HEK293 (cell line): Measurements from ENCODE around the gene FRG2.
"Not testable (repeated sequence)": the region's sequence is repeated elsewhere in the genome, so short reads cannot be mapped to it uniquely, and the experiment has no call there.

Experiments used
- CTCF ChIA-PET: fragments of 350-600 bp; formaldehyde crosslinking; extraction: SDS; loops from one replicate; lab custom pipeline; 2021; ENCODE audit warnings: antibody characterized with exemption; lab: Yijun Ruan, JAX
- POLR2A ChIA-PET: fragments of 300-600 bp; formaldehyde crosslinking; extraction: SDS; loops from one replicate; lab custom pipeline; 2020; ENCODE audit warnings: antibody characterized with exemption, inconsistent platforms; lab: Yijun Ruan, JAX
- H3K27ac ChIP-seq: fragments of 200-500 bp; sonication (Bioruptor generic); 2 replicates; pipeline ENCODE4 v1.5.1; 2014; ENCODE audit warnings: low read depth, low read length, control low read depth, inconsistent platforms; ENCODE audit errors: extremely low read depth
- H3K36me3 ChIP-seq, 2 experiments: fragments of 200-500 bp in 1 of 2; sonication (Bioruptor generic) in 1 of 2; 1 replicate in 1 of 2; 2 replicates in 1 of 2; pipeline ENCODE4 v1.5.1; 2014 to 2017; ENCODE audit warnings: inconsistent platforms in 2 of 2, low read length in 2 of 2; ENCODE audit not compliant: control insufficient read depth in 2 of 2, insufficient read depth in 1 of 2
- H3K4me1 ChIP-seq: fragments of 200-500 bp; sonication (Bioruptor generic); 2 replicates; pipeline ENCODE4 v1.5.1; 2014; ENCODE audit warnings: mild to moderate bottlenecking, low read length, inconsistent platforms; ENCODE audit not compliant: control insufficient read depth, insufficient read depth
- H3K4me3 ChIP-seq: 2 replicates; pipeline ENCODE4 v1.5.1; 2011; ENCODE audit warnings: low read depth, mild to moderate bottlenecking, control low read depth, low read length, moderate library complexity
- H3K9me3 ChIP-seq: fragments of 200-500 bp; sonication (Bioruptor generic); 2 replicates; pipeline ENCODE4 v1.5.1; 2014; ENCODE audit warnings: low read depth, low read length, inconsistent platforms; ENCODE audit not compliant: control insufficient read depth, insufficient read depth
- GLIS1 ChIP-seq: fragments of 450-650 bp; formaldehyde crosslinking; IDR thresholded peaks from 2 replicates; pipeline ENCODE4 v1.5.1; 2016; ENCODE audit warnings: missing biosample characterization, missing genetic modification characterization
- MZF1 ChIP-seq: fragments of 450-650 bp; formaldehyde crosslinking; IDR thresholded peaks from 2 replicates; pipeline ENCODE4 v1.5.1; 2017; ENCODE audit warnings: missing biosample characterization, missing genetic modification characterization, borderline replicate concordance
- SALL2 ChIP-seq: fragments of 450-650 bp; formaldehyde crosslinking; IDR thresholded peaks from 2 replicates; pipeline ENCODE4 v1.5.0; 2017; ENCODE audit warnings: missing biosample characterization, mild to moderate bottlenecking, missing genetic modification characterization, borderline replicate concordance
- SP3 ChIP-seq: fragments of 450-650 bp; formaldehyde crosslinking; IDR thresholded peaks from 2 replicates; pipeline ENCODE4 v1.5.1; 2016; ENCODE audit warnings: missing biosample characterization, missing genetic modification characterization
- TRIM28 ChIP-seq: IDR thresholded peaks from 2 replicates; pipeline ENCODE4 v1.6.1; 2011; ENCODE audit warnings: low read length, control low read depth, borderline replicate concordance
- ZNF146 ChIP-seq: fragments of 450-650 bp; formaldehyde crosslinking; IDR thresholded peaks from 2 replicates; pipeline ENCODE4 v1.5.1; 2016; ENCODE audit warnings: missing biosample characterization, missing genetic modification characterization
- ZNF2 ChIP-seq: fragments of 450-650 bp; formaldehyde crosslinking; IDR thresholded peaks from 2 replicates; pipeline ENCODE4 v1.5.1; 2016; ENCODE audit warnings: missing biosample characterization, missing genetic modification characterization
- ZNF274 ChIP-seq, 2 experiments: fragments of 200-500 bp in 1 of 2; fragments of 450-650 bp in 1 of 2; sonication (Bioruptor generic) in 1 of 2; formaldehyde crosslinking in 1 of 2; IDR thresholded peaks; 2 replicates each; pipeline versions ENCODE4 v1.5.1 to v1.6.1; 2014 to 2016; ENCODE audit warnings: borderline replicate concordance in 1 of 2, inconsistent platforms in 1 of 2, low read length in 1 of 2, missing biosample characterization in 1 of 2, missing genetic modification characterization in 1 of 2
- ZNF324 ChIP-seq: fragments of 450-650 bp; formaldehyde crosslinking; IDR thresholded peaks from 2 replicates; pipeline ENCODE4 v1.5.1; 2016; ENCODE audit warnings: missing biosample characterization, missing genetic modification characterization
- ZNF354C ChIP-seq: fragments of 450-650 bp; formaldehyde crosslinking; IDR thresholded peaks from 2 replicates; pipeline ENCODE4 v1.5.1; 2016; ENCODE audit warnings: missing biosample characterization, missing genetic modification characterization, low read depth, borderline replicate concordance
- ZNF449 ChIP-seq: fragments of 450-650 bp; formaldehyde crosslinking; IDR thresholded peaks from 2 replicates; pipeline ENCODE4 v1.5.1; 2017; ENCODE audit warnings: missing biosample characterization, mild to moderate bottlenecking, missing genetic modification characterization, moderate library complexity
- ZNF600 ChIP-seq: fragments of 450-650 bp; formaldehyde crosslinking; IDR thresholded peaks from 2 replicates; pipeline ENCODE4 v1.5.1; 2016; ENCODE audit warnings: missing biosample characterization, missing genetic modification characterization
- ZNF660 ChIP-seq: fragments of 450-650 bp; IDR thresholded peaks from 2 replicates; pipeline ENCODE4 v1.5.1; 2018; ENCODE audit warnings: missing biosample characterization, mild to moderate bottlenecking, missing genetic modification characterization
- ZNF791 ChIP-seq: fragments of 450-650 bp; formaldehyde crosslinking; IDR thresholded peaks from 2 replicates; pipeline ENCODE4 v1.5.1; 2016; ENCODE audit warnings: missing biosample characterization, missing genetic modification characterization
- ZNF830 ChIP-seq: fragments of 450-650 bp; IDR thresholded peaks from 2 replicates; pipeline ENCODE4 v1.5.0; 2018; ENCODE audit warnings: missing biosample characterization, missing genetic modification characterization, low read depth, mild to moderate bottlenecking, moderate library complexity
- TF ChIP-seq, protein P1 (sequence below): fragments of 450-650 bp; formaldehyde crosslinking; IDR thresholded peaks from 2 replicates; pipeline ENCODE4 v1.5.1; 2016; ENCODE audit warnings: missing biosample characterization, missing genetic modification characterization
- TF ChIP-seq, protein P2 (sequence below): fragments of 450-650 bp; formaldehyde crosslinking; IDR thresholded peaks from 2 replicates; pipeline ENCODE4 v1.5.1; 2017; ENCODE audit warnings: missing biosample characterization, missing genetic modification characterization
- TF ChIP-seq, protein P3 (sequence below): sonication (generic); formaldehyde crosslinking; IDR thresholded peaks from 2 replicates; pipeline ENCODE4 v1.8.1; 2022; ENCODE audit warnings: mild to moderate bottlenecking, moderate library complexity, missing genetic modification reagents

The FRG2 gene

DNA sequence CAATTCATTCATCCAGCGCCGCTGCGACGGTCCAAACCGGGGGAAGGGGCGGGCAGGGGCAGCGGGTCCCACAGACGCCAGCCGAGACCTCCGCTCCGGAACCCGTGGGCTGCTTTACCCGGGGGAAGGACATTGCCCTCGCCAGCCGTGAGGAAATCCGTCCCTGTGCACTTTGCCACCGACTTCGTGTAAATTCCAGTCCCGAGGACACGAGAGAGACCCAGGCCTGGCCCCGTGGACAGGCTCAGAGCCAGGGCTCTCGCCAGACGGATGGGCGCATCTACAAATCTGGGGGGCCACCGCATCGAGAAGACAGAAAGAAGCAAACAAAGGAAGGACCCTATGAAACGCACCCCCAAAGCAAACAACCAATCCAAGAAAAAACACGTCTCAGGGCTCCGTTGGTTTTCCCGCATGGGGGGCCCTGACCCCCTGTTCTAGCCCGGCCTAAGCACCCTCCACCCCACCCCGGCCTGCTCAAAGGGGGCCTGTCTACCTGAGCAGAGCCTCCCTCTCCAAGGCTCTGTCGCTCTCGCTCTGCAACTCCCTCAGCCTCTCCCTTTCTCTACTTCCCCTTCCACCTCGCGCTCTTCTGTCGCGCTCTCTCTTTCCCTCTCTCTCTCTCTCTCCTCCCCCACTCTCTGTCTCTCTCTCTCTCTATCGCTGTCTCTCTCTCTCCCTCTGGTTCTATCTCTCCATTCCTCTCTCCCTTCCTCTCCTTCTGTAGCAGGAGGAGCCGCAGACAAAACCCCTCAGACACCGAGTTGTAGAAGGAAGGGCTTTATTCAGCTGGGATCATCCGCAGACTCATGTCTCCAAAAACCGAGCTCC lies 11.3 kb downstream of the FRG2 start:
- CTCF ChIA-PET = no interaction called here
- POLR2A ChIA-PET = no interaction called here
- Histone ChIP-seq H3K9me3 (no peaks in the 10 kb centered on the region), H3K36me3 (no peaks in the 10 kb centered on the region), H3K4me1 (no peaks in the 10 kb centered on the region), H3K27ac (no peak overlapping the region), H3K4me3 (no peak overlapping the region)
- TF ChIP-seq ZNF830 (no peak), ZNF449 (tag by site-specific recombination) (no peak), GLIS1 (tag by site-specific recombination) (no peak)
- TF ChIP-seq, protein P1, sequence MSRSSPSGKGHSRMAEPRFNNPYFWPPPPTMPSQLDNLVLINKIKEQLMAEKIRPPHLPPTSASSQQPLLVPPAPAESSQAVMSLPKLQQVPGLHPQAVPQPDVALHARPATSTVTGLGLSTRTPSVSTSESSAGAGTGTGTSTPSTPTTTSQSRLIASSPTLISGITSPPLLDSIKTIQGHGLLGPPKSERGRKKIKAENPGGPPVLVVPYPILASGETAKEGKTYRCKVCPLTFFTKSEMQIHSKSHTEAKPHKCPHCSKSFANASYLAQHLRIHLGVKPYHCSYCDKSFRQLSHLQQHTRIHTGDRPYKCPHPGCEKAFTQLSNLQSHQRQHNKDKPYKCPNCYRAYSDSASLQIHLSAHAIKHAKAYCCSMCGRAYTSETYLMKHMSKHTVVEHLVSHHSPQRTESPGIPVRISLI (tag by site-specific recombination) = no peak

DNA sequence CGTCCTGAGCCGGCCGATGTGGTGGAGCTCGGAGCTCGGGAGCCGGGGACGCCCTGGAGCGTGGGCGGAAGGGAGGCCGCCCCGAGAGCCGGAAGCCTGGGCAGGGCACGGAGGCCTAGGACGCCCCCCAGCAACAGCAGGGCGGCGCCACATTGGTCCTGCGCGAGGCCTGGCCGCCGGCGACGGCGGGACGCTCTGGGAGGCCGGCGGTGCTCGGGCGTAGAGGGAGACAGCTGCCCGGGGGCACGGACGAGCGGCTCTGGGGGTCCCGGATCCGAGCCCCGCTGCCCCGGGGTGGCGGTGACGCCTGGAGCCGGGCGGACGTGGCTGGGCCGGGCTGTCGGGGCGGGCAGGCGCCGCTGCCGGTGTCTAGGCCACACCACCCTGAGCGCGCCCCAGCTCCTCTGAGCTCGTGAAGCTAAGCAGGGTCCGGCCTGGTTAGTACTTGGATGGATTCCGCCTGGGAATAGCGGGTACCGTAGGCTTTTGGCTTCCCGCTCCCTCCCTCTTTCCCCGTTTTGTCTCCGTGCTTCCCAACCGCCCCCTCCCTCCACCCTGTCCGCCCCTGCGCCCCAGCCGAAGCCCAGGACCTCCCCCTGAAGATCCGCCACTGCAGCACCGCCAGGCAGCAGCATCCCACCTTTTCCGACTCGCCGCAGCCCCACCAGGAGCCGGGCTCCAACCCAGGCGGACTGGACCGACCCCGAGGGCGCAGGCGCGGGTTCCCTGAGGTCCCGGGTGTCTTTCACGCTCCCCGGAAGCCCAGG lies 12.1 kb downstream of the FRG2 start:
- H3K27ac ChIP-seq = no peak overlapping the region
- TF ChIP-seq, protein P2, sequence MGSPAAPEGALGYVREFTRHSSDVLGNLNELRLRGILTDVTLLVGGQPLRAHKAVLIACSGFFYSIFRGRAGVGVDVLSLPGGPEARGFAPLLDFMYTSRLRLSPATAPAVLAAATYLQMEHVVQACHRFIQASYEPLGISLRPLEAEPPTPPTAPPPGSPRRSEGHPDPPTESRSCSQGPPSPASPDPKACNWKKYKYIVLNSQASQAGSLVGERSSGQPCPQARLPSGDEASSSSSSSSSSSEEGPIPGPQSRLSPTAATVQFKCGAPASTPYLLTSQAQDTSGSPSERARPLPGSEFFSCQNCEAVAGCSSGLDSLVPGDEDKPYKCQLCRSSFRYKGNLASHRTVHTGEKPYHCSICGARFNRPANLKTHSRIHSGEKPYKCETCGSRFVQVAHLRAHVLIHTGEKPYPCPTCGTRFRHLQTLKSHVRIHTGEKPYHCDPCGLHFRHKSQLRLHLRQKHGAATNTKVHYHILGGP (tag by site-specific recombination) = no peak
- TF ChIP-seq ZNF274 (IDR thresholded peaks at IDR 0.05; ENCODE audit: low read length) (no peak), ZNF274 (tag by site-specific recombination; IDR thresholded peaks at IDR 0.05; ENCODE audit: borderline replicate concordance) (no peak), SALL2 (tag by site-specific recombination) (no peak), ZNF791 (no peak), MZF1 (tag by site-specific recombination) (no peak)
- H3K36me3 ChIP-seq = no peaks in the 10 kb centered on the region
- no peaks in the 10 kb centered on the region for H3K9me3 ChIP-seq
- ChIA-PET CTCF (no interaction called here), POLR2A (no interaction called here)
- no peak overlapping the region for H3K4me3 ChIP-seq
- no peaks in the 10 kb centered on the region for H3K4me1 ChIP-seq

- peak; percentile 78 for TF ChIP-seq ZNF146
- TF ChIP-seq, all 188 proteins: peak for 1; not testable (repeated sequence) for 187
- H3K27ac ChIP-seq, H3K9me3 ChIP-seq, POLR2A ChIA-PET, H3K4me1 ChIP-seq, H3K4me3 ChIP-seq, H3K36me3 ChIP-seq, CTCF ChIA-PET: not testable (repeated sequence)
These were observed 37.1 kb downstream of the FRG2 start for GRCh38 chr4:189989941-189990340.

DNA sequence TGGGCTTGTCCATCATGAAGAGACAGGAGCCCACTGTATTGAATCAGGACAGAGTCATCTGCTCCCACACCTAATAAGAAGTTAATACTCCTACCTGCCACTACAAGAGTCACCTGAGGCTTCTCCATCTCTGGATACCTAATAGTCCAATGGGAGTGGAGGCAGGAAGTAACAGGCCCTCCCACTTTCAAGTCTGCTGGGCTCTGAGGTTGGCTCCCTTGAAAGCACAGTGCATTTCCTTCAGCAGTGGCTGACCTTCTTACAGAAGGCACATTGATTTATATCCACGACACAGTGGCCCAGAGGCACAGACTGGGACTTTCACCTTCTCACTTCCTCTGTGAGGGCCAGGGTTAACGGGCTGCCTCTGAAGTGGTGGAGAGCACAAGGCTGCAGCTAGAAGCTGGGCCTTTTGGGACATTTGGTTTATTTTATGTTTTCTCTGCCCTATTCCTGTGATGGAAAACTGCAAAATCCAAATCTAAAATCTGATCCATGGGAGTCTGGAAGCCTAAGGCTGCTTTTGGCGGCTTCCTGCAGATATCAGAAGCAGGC lies 38.1 kb downstream of the FRG2 start:
- Histone ChIP-seq H3K9me3 (no peaks in the 10 kb centered on the region), H3K4me3 (no peak overlapping the region), H3K36me3 (no peaks in the 10 kb centered on the region), H3K27ac (no peak overlapping the region), H3K4me1 (no peaks in the 10 kb centered on the region)
- ChIA-PET CTCF (no interaction called here), POLR2A (no interaction called here)
- TF ChIP-seq ZNF324 (no peak), ZNF2 (tag by site-specific recombination) (no peak), ZNF600 (tag by site-specific recombination) (no peak), ZNF354C (tag by site-specific recombination) (no peak), TRIM28 (no peak), SP3 (no peak), ZNF660 (tag by site-specific recombination) (no peak)
- TF ChIP-seq, protein P3, sequence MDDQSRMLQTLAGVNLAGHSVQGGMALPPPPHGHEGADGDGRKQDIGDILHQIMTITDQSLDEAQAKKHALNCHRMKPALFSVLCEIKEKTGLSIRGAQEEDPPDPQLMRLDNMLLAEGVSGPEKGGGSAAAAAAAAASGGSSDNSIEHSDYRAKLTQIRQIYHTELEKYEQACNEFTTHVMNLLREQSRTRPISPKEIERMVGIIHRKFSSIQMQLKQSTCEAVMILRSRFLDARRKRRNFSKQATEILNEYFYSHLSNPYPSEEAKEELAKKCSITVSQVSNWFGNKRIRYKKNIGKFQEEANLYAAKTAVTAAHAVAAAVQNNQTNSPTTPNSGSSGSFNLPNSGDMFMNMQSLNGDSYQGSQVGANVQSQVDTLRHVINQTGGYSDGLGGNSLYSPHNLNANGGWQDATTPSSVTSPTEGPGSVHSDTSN (CRISPR knock-in tag) = no peak
- TF ChIP-seq, protein P1 (tag by site-specific recombination) = no peak
